DMS114 treated with DMSO at 0.1 percent for 48 hours (cell line): ENCODE results near the gene CHRM1.
"Not testable (repeated sequence)": the region's sequence is repeated elsewhere in the genome, so short reads cannot be mapped to it uniquely, and the experiment has no call there.

ENCODE experiments used
- DNase-seq: peaks from one replicate; lab custom pipeline; 2025; ENCODE audit not compliant: unreplicated experiment; lab: John Stamatoyannopoulos, UW

The CHRM1 gene

DNA sequence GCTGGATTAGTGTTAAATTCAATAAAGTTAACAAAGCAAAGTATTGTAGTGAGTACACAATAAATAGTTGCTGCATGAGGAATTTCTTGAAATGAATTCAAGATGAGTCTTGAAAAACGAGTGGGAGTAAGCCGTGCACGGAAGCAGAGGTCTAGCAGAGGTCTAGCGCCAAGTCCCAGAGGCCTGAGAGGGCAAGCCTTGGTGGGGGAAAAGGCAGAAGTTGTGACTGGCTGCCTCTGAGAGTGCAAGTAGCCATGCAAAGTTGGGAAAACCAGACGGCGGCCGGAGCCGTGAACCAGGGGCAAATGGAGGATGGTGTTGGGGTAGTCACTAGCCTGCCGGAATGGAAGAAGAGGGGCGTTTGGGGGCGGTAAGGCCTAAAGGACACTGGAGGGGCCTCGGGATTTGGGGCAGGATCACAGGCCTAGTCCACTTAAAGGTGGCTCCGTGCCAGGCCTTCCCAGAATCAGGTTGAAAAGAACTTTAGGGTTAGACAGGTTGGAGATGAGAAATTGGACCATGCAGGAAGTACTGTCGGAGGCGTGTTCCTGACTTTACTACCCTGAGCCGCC lies 40.8 kb downstream of the CHRM1 start:
- DNase-seq = peak; percentile 55

DNA sequence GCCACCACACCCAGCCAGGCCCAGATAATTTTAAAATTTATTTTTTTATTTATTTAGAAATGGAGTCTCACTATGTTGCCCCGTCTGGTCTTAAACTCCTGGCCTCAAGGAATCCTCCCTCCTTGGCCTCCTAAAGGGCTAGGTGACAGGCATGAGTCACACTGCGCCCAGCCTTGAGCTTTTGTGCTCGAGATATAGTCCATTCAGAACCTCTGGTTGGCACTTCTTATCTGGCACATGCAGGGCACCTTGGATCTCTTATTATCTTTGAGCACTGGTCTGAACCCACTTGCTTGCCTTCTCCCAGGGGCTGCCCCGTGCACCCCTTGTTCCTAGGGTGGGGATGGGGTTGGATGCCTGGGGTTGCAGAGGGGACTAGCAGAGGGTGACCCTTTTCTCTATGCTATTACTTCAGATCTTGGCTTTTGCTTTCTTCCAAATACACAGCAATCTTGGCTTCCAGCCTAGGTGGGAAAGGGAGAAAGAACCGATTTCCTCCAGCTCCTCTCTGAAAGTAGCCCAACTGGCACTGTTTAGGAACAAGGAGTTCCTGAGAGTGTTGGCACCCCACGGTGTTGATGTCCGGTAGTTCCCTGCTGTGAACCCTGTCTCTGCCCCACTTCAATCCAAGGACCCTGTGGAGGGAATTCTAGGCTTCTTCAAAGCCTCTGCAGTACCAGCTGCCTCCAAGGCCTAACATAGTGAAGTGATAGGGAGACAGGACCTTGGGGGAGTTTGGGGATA lies 41.8 kb downstream of the CHRM1 start:
- no peak for DNase-seq

DNA sequence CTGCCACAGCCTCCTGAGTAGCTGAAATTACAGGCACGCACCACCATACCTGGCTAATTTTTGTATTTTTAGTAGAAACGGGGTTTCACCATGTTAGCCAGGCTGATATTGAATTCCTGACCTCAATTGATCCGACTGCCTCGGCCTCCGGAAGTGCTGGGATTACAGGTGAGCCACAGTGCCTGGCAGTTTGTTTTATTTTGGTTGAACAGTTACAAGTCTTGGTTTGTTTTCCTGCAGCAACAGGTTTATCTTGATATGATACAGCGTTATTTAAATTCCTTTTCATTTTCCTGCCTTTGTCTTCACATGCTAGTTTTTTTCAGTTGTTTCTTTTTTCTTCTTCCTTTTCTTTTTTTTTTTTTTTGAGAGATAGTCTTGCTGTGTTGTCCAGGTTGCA lies 44.5 kb downstream of the CHRM1 start:
- DNase-seq = no peak

DNA sequence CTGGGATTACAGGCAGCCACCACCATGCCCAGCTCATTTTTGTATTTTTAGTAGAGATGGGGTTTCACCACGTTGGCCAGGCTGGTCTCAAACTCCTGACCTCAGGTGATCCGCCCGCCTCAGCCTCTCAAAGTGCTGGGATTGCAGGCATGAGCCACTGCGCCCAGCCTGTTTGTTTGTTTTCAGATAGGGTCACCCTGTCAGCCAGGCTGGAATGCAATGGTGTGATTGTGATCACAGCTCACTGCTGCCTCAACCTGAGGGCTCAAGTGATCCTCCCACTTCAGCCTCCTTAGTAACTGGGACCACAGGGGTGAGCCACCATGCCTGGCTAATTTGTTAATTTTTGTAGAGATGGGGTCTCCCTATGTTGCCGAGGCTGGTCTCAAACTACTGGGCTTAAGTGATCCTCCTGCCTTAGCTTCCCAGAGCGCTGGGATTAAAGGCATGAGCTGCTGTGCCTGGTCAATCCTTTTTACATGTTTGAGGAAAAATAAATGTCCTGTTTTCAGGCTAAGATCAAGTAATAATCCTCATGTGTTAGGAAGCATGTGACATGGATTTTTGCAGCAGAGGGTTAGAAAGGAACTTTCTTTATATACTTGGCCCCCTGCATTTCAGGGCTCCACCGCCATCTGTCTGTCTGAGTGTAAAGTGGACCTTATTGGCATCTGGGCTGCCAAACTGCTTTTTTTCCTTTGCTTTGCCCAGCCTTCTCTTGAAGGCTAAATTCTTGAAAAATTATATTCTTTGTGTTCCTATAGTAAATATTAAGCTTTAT lies 45.3 kb downstream of the CHRM1 start:
- no peak for DNase-seq

DNA sequence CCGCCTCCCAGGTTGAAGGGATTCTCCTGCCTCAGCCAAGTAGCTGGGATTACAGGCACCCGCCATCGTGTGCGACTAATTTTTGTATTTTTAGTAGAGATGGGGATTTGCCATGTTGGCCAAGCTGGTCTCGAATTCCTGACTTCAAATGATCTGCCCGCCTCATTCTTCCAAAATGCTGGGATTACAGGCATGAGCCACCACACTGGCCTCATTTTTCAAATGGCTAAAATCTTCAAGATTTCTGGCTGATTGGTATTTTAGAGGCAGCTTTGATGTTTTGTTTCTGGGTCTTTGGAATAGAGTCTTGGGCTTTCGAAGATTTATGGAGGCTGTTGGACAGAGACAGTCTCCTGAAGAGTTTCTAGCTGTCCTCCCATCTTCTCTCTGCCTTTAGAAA lies 46.3 kb downstream of the CHRM1 start:
- DNase-seq = no peak

DNA sequence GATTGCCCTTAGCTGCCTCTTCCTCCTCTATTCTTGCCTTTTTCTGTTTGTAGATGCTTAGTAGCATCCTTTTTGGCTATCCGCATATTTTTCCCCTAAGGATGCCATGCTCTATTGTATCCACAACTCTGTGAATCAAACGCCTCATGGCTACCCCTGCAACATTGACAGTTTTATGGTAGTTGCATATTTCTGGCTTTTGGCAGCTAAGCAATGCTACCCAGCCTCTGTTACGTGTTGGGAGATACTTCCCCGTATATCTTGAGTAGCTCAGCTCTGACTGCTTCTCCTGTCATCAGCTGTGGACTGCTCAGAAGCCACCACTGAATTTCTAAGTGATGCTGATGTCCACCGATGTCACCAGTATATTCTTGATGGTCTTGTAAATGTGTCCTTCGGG lies 55.5 kb downstream of the CHRM1 start:
- DNase-seq = no peak

DNA sequence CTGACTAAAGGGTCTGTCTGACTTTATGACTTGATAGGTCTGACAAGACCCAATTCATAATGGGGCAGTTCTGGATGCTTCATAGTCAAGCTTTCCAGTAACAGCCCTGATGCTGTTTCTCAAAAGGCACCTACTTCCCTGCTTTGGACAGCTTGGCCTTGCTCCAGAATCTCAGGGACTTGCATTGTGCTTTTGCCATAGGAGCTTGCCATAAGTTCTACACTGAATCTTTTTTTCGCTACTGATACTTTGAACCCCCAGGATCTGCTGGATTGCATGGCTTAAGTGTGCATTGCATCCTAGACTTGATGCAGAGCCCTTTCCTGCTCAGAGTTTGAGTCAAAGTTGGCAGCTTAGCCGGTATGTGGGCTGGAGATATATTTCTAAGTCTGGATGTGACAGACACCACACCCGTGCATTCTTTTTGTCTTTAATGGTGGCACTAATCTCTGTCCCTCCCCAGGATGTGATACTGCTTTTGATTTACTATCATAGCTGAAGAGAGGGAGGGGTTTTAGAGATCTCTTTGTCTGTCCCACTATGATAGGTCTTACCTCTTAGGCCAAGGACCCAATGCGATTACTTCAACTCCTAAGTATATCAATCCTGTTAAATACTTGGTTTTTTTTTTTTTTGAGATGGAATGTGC lies 57.4 kb downstream of the CHRM1 start:
- no peak for DNase-seq

DNA sequence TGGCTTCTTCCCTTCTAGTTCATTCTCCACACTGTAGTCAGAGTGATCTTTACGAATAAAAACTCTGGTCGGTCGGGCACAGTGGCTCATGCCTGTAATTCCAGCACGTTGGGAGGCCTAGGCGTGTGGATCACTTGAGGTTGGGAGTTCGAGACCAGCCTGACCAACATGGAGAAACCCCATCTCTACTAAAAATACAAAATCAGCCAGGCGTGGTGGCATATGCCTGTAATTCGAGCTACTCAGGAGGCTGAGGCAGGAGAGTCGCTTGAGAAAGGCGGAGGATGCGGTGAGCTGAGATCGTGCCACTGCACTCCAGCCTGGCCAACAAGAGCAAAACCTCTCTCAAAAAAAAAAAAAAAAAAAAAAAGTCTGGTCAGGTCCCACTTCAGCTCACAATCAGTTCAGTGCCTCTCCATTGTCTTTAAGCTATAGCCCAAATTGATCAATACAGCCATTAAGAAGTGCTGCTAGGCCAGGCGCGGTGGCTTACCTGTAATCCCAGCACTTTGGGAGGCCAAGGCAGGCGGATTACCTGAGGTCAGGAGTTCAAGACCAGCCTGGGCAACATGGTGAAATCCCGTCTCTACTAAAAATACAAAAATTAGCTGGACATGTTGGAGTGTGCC lies 59.5 kb downstream of the CHRM1 start:
- not testable (repeated sequence) for DNase-seq

DNA sequence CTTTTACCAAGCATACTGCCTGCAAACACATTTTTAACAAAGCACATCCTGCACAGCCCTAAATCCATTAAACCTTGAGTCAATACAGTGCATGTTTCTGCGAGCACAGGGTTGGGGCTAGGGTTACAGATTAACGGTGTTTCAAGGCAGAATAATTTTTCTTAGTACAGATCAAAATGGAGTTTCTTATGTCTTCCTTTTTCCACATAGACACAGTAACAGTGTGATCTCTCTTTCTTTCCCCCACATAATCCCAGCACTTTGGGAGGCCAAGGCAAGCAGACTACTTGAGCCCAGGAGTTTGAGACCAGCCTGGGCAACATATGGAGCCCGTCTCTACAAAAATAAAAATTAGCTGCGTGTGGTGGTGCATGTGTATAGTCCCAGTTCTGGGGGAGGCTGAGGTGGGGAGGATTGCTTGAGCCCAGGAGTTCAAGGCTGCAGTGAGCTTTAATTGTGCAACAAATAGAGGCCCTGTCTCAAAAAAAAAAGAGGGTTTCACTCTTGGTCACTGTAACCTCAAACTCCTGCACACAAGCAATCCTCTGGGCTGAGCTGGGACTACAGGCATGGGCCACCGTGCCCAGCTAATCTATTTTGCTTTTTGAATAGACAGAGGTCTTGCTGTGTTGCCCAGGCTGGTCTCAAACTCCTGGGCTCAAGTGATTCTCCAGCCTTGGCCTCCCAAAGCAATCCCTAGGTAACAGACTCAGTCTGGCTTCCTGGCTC lies 60.2 kb downstream of the CHRM1 start:
- no peak for DNase-seq

DNA sequence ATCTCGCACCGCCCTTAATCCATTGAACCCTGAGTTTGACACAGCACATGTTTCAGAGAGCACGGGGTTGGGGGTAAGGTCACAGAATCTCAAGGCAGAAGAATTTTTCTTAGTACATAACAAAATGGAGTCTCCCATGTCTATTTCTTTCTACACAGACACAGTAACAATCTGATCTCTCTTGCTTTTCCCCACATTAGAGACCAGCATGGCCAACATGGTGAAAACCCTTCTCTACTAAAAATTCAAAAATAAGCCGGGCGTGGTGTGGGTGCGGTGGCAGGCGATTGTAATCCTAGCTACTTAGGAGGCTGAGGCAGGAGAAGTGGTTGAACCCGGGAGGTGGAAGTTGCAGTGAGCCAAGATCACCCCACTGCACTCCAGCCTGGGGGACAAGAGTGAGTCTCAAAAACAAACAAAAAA lies 61.9 kb downstream of the CHRM1 start:
- DNase-seq = not testable (repeated sequence)
